Breast epithelium (tissue), 3 donors: ENCODE results near the gene TMEM233.

Experiments
- POLR2A ChIP-seq: fragments of 450-650 bp; IDR thresholded peaks from one replicate; pipeline ENCODE4 v1.6.1; 2016; ENCODE audit warnings: antibody characterized with exemption, mild to moderate bottlenecking, moderate library complexity
- POLR2AphosphoS5 ChIP-seq, 3 donors: sonication (generic); formaldehyde crosslinking; IDR thresholded peaks; one replicate each; pipeline ENCODE4 v1.6.1; 2017; ENCODE audit warnings: antibody characterized with exemption in 3 of 3
- TF ChIP-seq, protein P1 (sequence below), 3 donors: fragments of 450-650 bp; IDR thresholded peaks; one replicate each; pipeline ENCODE4 v1.5.1; 2016 to 2017; ENCODE audit warnings: antibody characterized with exemption in 3 of 3, mild to moderate bottlenecking in 3 of 3, moderate library complexity in 3 of 3

GRCh38 chr12:119576118-119576810 is 17.3 kb upstream of the TMEM233 start:
- TF ChIP-seq, protein P1, sequence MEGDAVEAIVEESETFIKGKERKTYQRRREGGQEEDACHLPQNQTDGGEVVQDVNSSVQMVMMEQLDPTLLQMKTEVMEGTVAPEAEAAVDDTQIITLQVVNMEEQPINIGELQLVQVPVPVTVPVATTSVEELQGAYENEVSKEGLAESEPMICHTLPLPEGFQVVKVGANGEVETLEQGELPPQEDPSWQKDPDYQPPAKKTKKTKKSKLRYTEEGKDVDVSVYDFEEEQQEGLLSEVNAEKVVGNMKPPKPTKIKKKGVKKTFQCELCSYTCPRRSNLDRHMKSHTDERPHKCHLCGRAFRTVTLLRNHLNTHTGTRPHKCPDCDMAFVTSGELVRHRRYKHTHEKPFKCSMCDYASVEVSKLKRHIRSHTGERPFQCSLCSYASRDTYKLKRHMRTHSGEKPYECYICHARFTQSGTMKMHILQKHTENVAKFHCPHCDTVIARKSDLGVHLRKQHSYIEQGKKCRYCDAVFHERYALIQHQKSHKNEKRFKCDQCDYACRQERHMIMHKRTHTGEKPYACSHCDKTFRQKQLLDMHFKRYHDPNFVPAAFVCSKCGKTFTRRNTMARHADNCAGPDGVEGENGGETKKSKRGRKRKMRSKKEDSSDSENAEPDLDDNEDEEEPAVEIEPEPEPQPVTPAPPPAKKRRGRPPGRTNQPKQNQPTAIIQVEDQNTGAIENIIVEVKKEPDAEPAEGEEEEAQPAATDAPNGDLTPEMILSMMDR (IDR thresholded peaks at IDR 0.05): no peak
- TF ChIP-seq POLR2A (no peak), POLR2AphosphoS5 (IDR thresholded peaks at IDR 0.05) (no peak)
